NCI-H345 treated with DMSO at 0.1 percent for 48 hours (cell line): ENCODE measurements around the gene S100A1.

ENCODE experiments used
- DNase-seq: peaks from one replicate; lab custom pipeline; 2025; ENCODE audit not compliant: unreplicated experiment; lab: John Stamatoyannopoulos, UW

Gene S100A1

GRCh38 chr1:153610334-153610733 is 17.9 kb upstream of the S100A1 start:
- DNase-seq: no peak

GRCh38 chr1:153610811-153611301 is 17.4 kb upstream of the S100A1 start:
- no peak for DNase-seq

DNA sequence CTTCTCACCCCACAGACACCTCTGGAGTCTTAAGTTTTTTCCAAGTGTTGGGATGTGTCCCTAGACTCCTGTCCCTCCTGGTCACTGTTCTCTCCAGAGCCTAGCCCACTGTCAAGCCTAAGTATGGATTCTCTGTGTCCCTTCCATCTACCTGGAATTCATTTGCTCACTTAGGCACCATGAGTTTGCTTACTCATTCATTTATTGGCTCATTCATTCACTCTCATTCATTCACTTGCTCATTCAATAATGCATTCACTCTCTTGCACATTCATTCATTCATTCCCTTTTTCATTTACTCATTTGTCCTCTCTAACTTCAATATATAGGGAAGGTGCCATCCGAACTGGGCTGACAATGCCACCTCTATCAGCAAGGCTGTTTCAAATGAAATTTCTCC is 16.9 kb upstream of the S100A1 start:
- DNase-seq: no peak

GRCh38 chr1:153612111-153612754 is 16.0 kb upstream of the S100A1 start:
- no peak for DNase-seq

DNA sequence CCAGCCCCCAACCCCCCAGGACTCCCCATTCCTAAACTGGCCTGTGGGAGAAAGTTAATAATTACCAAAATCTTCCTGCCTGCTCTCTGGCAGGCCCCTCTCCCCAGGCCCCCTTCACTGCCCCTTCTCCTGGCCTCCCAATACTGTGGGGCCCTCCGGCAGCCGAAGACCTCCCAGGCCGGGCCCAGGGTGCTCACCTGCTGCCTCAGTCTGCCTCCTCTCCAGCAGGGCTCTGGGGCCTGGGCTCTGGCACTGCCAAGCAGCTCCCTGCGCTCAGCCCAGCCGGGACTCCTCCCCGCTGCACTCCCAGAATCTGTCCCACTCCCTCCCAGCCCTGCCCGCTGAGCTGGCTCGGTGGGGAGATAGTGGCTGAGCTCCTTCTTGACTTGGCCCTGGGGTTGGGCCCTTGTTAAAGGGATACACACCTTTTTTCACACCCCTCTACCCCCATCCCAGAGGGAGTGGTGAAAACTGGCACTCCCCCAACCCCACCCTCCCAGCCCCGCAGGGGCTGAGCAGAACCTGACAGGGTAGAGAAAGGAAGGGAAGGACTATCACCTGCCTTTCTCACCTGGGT is 15.4 kb upstream of the S100A1 start, which contains the start of gene S100A16:
S100A16 (minus strand) TSS at position 383 of the 577 bp plus-strand sequence. CDS start 4,986 bp downstream, outside the sequence.
- no peak for DNase-seq

DNA sequence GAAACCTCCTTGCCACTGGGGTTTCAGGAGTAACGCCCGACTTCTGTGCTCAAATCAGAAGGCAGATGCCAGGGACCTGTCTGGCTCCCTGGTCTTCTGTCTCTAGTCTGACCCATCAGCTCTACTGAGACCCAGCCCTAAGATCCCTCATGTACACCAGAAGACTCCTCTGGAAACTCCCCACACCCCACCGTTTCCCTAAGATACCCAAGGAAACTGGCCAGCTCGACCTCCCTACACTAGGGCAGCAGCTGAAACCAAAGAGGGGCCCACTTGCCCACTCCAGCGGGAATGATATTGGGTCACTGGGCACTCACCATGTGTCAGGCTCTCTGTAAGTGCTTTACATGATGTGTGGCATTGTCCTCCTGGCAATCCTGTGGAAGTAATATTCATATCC is 14.8 kb upstream of the S100A1 start:
- no peak for DNase-seq

DNA sequence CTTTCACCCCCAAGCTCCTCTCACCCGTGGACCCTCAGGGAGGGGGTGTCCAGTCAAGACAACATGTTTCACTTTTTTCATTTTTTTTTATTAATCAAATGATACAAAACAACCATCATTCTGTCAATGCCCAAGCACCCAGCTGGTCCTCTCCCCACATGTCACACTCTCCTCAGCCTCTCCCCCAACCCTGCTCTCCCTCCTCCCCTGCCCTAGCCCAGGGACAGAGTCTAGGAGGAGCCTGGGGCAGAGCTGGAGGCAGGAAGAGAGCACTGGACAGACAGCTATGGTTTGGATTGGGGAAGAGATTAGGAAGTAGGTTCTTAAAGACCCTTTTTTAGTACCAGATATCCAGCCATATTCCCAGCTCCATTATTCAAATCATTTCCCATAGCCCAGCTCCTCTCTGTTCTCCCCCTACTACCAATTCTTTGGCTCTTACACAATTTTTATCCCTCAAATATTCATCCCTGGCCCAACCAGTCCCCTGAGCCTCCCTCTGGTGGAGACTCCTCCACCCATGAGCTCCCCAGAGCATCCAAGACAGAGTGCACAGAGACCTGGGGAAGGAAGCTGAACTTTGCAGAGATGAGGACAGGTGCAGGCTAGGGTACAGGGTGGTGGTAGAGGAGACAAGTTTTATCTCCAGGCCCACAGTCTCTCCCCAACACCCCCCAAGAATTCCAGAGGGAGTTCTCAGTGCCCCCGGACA is 13.9 kb upstream of the S100A1 start:
- DNase-seq: no peak

- no peak for DNase-seq
These were observed 13.3 kb upstream of the S100A1 start for GRCh38 chr1:153614906-153615305.

DNA sequence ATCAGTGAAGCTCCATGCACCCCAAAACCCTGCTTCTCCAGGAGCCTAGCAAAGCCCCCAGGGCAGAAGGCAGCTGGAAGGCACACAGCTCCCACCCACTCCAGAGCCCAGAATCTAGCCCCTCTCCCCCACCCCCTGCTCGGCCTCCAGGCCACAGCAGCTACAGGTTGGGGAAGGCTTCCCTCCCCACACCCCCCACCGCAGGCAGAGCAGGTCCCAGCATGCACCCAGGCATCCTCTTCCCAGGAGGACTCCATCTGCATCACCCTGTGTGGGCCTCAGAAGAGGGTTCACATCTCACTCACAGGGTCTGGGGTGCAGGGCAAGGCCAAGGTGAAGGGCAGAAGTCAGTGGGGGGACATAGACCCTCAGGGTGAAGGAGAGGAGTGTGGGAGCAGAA is 12.8 kb upstream of the S100A1 start:
- no peak for DNase-seq

DNA sequence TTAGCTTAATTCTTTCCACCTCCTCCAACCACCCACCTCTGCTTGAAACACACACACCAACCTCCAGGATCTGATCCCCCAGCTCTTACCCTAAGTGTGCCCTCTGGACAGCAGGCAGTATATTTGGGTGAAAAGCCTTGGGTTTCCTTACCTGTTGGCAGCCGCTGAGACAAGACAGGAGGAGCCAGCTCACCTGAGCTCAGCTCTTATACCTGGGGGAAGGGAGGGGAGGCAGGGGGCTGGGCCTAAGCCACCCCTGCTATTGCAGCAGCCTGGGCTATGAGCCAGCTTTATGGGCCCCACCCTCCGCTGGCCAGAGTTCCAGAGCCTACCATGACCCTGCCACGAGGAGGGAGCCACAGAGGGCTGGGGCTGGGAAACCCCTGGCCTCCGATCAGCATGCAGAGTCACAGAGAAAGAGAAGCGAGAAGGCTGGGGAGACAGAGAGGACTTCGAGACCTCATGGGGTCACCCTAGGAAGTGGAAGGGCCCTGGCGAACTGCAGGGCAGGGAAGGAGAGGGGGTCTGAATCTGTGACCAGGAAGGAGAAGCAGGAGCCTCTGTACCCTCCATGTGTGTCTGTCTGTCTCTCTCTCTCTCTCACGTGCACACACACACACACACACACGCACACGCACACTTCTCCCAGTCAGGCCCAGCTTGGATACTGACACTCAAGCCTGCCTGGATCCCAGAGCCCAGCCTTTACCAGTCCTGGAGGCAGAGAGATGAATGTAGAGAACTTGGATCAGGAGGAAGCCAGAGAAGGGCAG is 11.9 kb upstream of the S100A1 start, which contains the start of gene S100A14:
S100A14 (minus strand) TSS at position 182 of the 773 bp plus-strand sequence. CDS start 467 bp downstream, outside the sequence.
- no peak for DNase-seq

DNA sequence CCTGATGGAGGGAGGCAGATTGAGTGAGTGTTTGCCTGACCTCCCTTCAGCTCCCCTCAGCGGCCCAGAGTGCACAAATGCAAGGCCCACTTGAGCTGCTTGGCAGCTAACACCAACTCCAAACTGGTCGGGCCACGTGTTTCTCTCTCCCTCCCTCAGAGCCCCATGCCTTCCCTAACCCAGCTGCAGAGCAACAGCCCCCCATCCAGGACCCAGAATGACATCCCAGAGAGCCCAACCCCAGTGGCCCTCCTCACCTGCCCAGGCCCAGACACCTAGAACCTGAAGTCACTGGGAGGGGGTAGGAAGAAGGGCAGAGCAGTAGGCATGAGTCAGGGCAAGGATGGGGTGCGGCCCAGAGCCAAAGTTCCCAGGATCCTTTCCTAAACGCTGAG is 11.3 kb upstream of the S100A1 start:
- no peak for DNase-seq

DNA sequence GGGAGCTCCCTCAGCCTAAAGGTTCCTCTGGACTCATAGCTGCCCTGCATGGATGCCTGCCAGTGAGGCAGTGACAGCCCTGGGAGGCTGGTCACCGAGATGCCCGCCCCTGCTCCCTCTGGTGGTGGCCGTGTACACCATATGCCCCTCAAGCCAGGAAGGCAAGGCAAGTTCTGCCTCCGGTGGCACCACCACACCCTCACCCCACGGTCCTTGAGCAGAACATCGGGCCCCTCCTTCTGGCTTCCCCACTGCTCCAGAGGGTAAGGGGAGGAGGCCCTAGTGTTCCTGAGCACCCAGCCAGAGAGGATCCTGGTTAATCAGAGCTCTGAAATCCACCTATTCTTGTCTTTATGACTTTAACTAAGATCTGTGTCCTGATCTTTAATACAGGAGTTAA is 10.6 kb upstream of the S100A1 start:
- DNase-seq: peak; percentile 56

GRCh38 chr1:153619171-153619570 is 9.1 kb upstream of the S100A1 start:
- no peak for DNase-seq

DNA sequence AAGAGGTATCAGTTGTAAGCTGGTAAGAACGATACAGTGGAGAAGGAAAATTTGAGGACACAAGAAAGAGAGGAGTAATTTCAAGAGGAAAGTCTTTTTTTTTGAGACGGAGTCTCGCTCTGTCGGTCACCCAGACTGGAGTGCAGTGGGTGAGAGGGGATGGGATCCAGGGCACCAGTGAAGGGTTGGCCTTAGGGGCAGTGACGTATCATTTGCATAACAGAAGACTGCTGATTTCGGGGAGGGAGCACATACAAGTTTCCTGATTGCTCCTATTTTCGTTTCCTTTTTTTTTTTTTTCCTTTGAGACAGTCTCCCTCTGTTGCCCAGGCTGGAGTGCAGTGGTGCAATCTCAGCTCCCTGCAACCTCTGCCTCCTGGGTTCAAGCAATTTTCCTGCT is 5.1 kb upstream of the S100A1 start:
- no peak for DNase-seq

- no peak for DNase-seq
These were observed 3.1 kb upstream of the S100A1 start for GRCh38 chr1:153624965-153625611.

DNA sequence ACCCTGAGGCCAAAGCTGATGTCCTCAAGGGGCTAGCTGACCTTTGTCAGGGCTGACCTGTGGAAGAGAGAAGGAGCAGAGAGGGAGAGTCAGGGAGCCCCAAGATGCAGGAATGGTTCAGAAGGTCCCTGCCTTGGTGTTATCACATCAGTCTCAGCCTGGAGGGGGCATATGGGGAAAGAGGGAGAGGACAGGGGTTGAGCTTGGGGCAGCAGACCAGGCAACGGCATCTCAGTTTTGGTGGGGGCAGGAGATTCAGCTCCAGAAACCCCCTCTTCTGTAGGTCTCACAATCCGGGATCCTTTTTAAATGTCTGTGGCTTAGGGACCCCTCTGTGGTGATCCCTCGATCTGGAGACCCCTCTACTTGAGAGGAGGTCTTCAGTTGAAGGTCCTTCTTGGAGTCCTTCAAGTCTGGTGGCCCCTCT is 1.7 kb upstream of the S100A1 start:
- DNase-seq: no peak

- DNase-seq: peak; percentile 85
These were observed 1.1 kb upstream of the S100A1 start, which contains the start of gene S100A13 for GRCh38 chr1:153626904-153627714. S100A13 (minus strand) TSS chr1:153627505; CDS start chr1:153626472, 1,033 bp downstream.

DNA sequence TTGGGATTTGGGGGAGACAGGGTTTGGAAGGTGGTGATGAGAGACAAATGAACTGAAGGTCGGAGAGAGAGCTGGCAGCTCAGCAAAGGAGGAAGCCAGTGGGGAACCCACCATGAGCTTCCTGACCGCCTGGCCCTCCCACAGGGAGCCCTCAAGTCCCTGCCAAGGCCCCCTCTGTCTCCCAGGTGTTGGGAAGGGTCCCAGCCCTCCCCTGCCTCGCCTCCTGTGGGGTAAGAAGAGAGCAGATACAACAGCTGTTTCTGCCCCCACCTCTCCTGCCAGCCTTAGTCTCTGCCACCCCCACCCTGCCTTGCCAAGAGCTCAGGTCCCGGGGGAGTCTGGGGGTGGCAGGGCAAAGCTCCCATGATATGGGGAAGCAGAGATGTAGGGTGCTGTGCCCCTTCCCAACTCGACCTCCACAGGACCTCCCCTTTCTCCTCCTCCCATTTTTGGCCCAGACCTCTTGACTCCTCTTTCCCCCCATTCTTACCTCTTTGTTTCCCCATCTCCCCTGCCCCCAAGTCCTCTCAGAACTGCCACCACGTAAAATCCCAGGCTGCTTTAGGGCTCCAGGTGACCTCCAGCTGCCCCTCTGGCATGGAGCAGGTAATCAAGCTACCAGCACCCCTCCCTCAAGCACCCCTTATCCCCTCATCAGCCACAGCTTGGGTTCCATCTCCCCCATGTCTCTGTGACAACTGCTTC is 556 bp downstream of the S100A1 start:
- no peak for DNase-seq

GRCh38 chr1:153629343-153629665 is 1.1 kb downstream of the S100A1 start:
- DNase-seq: no peak
